Measurements from ENCODE around the gene SGMS1. TPM values are rescaled to one million over a fixed set of nuclear protein-coding genes. Genes with fewer than 3 reads are reported as not detected.

The SGMS1 gene
- total and polyA plus RNA-seq, 2 experiments from 2014 or later: 15.0 to 34.7 TPM

DNA sequence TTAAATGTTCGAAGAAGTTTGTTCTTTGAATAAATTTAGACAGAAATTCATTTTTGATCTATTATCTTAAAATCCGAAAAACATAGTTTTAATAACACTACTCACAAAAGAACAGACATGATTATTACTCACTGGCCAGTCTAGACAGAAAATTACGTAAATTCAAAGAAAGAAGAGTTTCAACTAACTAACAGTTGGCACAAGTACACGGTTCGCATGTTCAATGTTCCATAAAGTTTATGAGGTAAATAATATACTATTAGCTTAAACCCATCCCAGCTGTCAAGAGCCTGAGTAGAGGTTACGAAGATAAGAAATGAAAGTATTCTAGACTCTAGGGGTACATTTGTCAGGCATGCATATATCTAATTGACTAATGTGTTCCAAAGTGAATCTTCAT, 220.7 kb downstream of the SGMS1 start:
- DNase-seq (ENCODE audit: low spot score) (no peak), ATAC-seq (no peak)
- Mint-ChIP-seq H3K4me1 (peaks cover 40% of the 10 kb centered on the region), H3K9me3 (peaks cover 3% of the 10 kb centered on the region; the same call in 2 of the 3 replicates), H3K4me3 (no peak overlapping the region), H3K27me3 (ENCODE audit: insufficient read depth, low read depth, poor library complexity) (peaks cover 6% of the 10 kb centered on the region), H3K27ac (no peak overlapping the region), H3K36me3 (ENCODE audit: low read depth) (peaks cover 21% of the 10 kb centered on the region; the same call in 2 of the 3 replicates)
- peaks cover 24% of the 10 kb centered on the region for H3K79me2 ChIP-seq (replicated peaks; ENCODE audit: insufficient read depth)
- no peak overlapping the region for H3K4me2 ChIP-seq
- H3F3A ChIP-seq (replicated peaks; ENCODE audit: low read depth): no peaks in the 10 kb centered on the region
- no peaks in the 10 kb centered on the region for H4K20me1 ChIP-seq (replicated peaks; ENCODE audit: insufficient read depth)
- no peak overlapping the region for H3K27ac ChIP-seq (ENCODE audit: low read depth)
- H3K9me2 ChIP-seq (ENCODE audit: insufficient read depth): no peaks in the 10 kb centered on the region
- no peak overlapping the region for H3K4me3 ChIP-seq
- no peaks in the 10 kb centered on the region for H3K36me3 ChIP-seq (ENCODE audit: insufficient read depth)
- H3K4me1 ChIP-seq (ENCODE audit: insufficient read depth): peaks cover 15% of the 10 kb centered on the region
- no peak overlapping the region for H2AFZ ChIP-seq
- H3K27me3 ChIP-seq (ENCODE audit: insufficient read depth): no peaks in the 10 kb centered on the region
- TF ChIP-seq, protein P1, sequence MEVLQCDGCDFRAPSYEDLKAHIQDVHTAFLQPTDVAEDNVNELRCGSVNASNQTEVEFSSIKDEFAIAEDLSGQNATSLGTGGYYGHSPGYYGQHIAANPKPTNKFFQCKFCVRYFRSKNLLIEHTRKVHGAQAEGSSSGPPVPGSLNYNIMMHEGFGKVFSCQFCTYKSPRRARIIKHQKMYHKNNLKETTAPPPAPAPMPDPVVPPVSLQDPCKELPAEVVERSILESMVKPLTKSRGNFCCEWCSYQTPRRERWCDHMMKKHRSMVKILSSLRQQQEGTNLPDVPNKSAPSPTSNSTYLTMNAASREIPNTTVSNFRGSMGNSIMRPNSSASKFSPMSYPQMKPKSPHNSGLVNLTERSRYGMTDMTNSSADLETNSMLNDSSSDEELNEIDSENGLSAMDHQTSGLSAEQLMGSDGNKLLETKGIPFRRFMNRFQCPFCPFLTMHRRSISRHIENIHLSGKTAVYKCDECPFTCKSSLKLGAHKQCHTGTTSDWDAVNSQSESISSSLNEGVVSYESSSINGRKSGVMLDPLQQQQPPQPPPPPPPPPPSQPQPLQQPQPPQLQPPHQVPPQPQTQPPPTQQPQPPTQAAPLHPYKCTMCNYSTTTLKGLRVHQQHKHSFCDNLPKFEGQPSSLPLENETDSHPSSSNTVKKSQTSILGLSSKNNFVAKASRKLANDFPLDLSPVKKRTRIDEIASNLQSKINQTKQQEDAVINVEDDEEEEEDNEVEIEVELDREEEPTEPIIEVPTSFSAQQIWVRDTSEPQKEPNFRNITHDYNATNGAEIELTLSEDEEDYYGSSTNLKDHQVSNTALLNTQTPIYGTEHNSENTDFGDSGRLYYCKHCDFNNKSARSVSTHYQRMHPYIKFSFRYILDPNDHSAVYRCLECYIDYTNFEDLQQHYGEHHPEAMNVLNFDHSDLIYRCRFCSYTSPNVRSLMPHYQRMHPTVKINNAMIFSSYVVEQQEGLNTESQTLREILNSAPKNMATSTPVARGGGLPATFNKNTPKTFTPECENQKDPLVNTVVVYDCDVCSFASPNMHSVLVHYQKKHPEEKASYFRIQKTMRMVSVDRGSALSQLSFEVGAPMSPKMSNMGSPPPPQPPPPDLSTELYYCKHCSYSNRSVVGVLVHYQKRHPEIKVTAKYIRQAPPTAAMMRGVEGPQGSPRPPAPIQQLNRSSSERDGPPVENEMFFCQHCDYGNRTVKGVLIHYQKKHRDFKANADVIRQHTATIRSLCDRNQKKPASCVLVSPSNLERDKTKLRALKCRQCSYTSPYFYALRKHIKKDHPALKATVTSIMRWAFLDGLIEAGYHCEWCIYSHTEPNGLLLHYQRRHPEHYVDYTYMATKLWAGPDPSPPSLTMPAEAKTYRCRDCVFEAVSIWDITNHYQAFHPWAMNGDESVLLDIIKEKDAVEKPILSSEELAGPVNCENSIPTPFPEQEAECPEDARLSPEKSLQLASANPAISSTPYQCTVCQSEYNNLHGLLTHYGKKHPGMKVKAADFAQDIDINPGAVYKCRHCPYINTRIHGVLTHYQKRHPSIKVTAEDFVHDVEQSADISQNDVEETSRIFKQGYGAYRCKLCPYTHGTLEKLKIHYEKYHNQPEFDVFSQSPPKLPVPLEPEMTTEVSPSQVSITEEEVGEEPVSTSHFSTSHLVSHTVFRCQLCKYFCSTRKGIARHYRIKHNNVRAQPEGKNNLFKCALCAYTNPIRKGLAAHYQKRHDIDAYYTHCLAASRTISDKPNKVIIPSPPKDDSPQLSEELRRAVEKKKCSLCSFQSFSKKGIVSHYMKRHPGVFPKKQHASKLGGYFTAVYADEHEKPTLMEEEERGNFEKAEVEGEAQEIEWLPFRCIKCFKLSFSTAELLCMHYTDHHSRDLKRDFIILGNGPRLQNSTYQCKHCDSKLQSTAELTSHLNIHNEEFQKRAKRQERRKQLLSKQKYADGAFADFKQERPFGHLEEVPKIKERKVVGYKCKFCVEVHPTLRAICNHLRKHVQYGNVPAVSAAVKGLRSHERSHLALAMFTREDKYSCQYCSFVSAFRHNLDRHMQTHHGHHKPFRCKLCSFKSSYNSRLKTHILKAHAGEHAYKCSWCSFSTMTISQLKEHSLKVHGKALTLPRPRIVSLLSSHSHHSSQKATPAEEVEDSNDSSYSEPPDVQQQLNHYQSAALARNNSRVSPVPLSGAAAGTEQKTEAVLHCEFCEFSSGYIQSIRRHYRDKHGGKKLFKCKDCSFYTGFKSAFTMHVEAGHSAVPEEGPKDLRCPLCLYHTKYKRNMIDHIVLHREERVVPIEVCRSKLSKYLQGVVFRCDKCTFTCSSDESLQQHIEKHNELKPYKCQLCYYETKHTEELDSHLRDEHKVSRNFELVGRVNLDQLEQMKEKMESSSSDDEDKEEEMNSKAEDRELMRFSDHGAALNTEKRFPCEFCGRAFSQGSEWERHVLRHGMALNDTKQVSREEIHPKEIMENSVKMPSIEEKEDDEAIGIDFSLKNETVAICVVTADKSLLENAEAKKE (CRISPR knock-in tag; IDR thresholded peaks at IDR 0.05): no peak
- TF ChIP-seq, protein P2, sequence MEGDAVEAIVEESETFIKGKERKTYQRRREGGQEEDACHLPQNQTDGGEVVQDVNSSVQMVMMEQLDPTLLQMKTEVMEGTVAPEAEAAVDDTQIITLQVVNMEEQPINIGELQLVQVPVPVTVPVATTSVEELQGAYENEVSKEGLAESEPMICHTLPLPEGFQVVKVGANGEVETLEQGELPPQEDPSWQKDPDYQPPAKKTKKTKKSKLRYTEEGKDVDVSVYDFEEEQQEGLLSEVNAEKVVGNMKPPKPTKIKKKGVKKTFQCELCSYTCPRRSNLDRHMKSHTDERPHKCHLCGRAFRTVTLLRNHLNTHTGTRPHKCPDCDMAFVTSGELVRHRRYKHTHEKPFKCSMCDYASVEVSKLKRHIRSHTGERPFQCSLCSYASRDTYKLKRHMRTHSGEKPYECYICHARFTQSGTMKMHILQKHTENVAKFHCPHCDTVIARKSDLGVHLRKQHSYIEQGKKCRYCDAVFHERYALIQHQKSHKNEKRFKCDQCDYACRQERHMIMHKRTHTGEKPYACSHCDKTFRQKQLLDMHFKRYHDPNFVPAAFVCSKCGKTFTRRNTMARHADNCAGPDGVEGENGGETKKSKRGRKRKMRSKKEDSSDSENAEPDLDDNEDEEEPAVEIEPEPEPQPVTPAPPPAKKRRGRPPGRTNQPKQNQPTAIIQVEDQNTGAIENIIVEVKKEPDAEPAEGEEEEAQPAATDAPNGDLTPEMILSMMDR (conservative IDR thresholded peaks at IDR 0.05; ENCODE audit: low read depth in 2 of 2): no peak
- TF ChIP-seq, protein P3, sequence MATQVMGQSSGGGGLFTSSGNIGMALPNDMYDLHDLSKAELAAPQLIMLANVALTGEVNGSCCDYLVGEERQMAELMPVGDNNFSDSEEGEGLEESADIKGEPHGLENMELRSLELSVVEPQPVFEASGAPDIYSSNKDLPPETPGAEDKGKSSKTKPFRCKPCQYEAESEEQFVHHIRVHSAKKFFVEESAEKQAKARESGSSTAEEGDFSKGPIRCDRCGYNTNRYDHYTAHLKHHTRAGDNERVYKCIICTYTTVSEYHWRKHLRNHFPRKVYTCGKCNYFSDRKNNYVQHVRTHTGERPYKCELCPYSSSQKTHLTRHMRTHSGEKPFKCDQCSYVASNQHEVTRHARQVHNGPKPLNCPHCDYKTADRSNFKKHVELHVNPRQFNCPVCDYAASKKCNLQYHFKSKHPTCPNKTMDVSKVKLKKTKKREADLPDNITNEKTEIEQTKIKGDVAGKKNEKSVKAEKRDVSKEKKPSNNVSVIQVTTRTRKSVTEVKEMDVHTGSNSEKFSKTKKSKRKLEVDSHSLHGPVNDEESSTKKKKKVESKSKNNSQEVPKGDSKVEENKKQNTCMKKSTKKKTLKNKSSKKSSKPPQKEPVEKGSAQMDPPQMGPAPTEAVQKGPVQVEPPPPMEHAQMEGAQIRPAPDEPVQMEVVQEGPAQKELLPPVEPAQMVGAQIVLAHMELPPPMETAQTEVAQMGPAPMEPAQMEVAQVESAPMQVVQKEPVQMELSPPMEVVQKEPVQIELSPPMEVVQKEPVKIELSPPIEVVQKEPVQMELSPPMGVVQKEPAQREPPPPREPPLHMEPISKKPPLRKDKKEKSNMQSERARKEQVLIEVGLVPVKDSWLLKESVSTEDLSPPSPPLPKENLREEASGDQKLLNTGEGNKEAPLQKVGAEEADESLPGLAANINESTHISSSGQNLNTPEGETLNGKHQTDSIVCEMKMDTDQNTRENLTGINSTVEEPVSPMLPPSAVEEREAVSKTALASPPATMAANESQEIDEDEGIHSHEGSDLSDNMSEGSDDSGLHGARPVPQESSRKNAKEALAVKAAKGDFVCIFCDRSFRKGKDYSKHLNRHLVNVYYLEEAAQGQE (IDR thresholded peaks at IDR 0.05; ENCODE audit: unreplicated experiment): no peak
